GM12892 (cell line): ENCODE measurements around the gene PDSS2.
"Not testable (repeated sequence)": the region's sequence is repeated elsewhere in the genome, so short reads cannot be mapped to it uniquely, and the experiment has no call there.

Experiments used
- DNase-seq: peaks from one replicate; pipeline ENCODE4 v3.0.0; 2011; ENCODE audit not compliant: insufficient read length
- FAIRE-seq: peaks from 2 replicates; lab custom pipeline; 2011; peaks lifted over from hg19 to GRCh38; lab: Jason Lieb, UNC
- POLR2A ChIP-seq: IDR thresholded peaks from 2 replicates; pipeline ENCODE4 v1.6.1; 2011; ENCODE audit warnings: low read depth, low read length, control low read depth
- POLR2AphosphoS5 ChIP-seq: IDR thresholded peaks from 2 replicates; pipeline ENCODE4 v1.6.1; 2011; ENCODE audit warnings: low read depth, low read length, control low read depth
- TAF1 ChIP-seq: IDR thresholded peaks from 2 replicates; pipeline ENCODE4 v1.6.1; 2011; ENCODE audit warnings: low read depth, mild to moderate bottlenecking, control low read depth, low read length, borderline replicate concordance

PDSS2 gene

DNA sequence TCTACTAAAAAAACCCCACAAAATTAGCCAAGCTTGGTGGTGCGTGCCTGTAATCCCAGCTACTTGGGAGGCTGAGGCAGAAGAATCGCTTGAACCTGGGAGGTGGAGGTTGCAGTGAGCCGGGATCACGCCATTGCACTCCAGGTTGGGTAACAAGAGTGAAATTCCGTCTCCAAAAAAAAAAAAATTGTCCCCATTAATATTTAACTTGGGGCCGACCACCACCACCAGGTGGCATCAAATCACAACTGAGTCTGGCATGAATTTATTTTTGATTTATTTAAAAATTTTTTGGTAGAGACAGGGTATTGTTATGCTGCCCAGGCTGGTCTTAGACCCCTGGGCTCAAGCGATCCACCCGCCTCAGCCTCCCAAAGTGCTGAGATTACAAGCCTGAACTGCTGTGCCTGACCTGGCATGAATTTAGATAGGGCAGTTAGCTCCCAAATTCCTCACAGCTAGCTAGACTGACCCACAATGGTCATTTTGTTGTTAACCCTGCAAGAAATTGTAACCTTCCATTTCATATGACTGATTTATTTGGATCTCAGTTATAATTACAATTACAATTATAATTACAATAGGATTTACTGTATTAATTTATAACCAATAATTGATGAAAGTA is 326.9 kb downstream of the PDSS2 start:
- no peak for FAIRE-seq
- DNase-seq = no peak
- TF ChIP-seq POLR2A = no peak
- no peak for TF ChIP-seq POLR2AphosphoS5
- no peak for TF ChIP-seq TAF1

GRCh38 chr6:107129370-107129925 is 329.9 kb downstream of the PDSS2 start:
- FAIRE-seq (no peak), DNase-seq (no peak)
- TF ChIP-seq TAF1 (no peak), POLR2A (no peak), POLR2AphosphoS5 (no peak)

GRCh38 chr6:107128577-107128976 is 330.8 kb downstream of the PDSS2 start:
- FAIRE-seq (no peak), DNase-seq (no peak)
- TF ChIP-seq POLR2AphosphoS5 = no peak
- no peak for TF ChIP-seq POLR2A
- TF ChIP-seq TAF1 = no peak

DNA sequence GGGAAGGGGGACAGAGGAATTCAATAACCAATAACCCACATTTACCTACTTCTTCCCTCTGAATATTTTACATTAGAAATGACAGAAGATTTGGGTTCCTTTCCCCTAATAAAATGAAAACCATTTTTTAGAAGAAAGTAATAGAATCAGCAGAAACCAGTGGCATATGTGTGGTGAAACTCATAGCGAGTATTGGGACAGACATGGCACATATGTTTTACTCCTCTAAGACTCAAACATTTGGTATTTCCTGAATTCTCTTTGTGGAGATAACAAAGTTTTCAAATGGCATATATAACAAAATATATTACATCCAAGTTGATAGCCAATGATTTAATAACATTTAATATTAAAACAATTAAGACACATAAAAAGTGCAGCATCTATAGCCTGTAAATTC is 331.2 kb downstream of the PDSS2 start:
- DNase-seq (no peak), FAIRE-seq (no peak)
- TF ChIP-seq TAF1 = no peak
- no peak for TF ChIP-seq POLR2AphosphoS5
- TF ChIP-seq POLR2A = no peak

- FAIRE-seq (no peak), DNase-seq (no peak)
- TF ChIP-seq POLR2A (no peak), TAF1 (no peak), POLR2AphosphoS5 (no peak)
Observed at GRCh38 chr6:107125771-107126170, 333.6 kb downstream of the PDSS2 start.

- FAIRE-seq (no peak), DNase-seq (no peak)
- TF ChIP-seq TAF1 (no peak), POLR2A (no peak), POLR2AphosphoS5 (no peak)
Observed at GRCh38 chr6:107124934-107125348, 334.4 kb downstream of the PDSS2 start.

GRCh38 chr6:107123501-107123900 is 335.9 kb downstream of the PDSS2 start:
- DNase-seq (no peak), FAIRE-seq (no peak)
- TF ChIP-seq POLR2AphosphoS5 (no peak), TAF1 (no peak), POLR2A (no peak)

GRCh38 chr6:107122748-107123147 is 336.6 kb downstream of the PDSS2 start:
- DNase-seq = no peak
- TF ChIP-seq POLR2A = no peak
- TF ChIP-seq TAF1 = no peak
- TF ChIP-seq POLR2AphosphoS5 = no peak
- FAIRE-seq = no peak

DNA sequence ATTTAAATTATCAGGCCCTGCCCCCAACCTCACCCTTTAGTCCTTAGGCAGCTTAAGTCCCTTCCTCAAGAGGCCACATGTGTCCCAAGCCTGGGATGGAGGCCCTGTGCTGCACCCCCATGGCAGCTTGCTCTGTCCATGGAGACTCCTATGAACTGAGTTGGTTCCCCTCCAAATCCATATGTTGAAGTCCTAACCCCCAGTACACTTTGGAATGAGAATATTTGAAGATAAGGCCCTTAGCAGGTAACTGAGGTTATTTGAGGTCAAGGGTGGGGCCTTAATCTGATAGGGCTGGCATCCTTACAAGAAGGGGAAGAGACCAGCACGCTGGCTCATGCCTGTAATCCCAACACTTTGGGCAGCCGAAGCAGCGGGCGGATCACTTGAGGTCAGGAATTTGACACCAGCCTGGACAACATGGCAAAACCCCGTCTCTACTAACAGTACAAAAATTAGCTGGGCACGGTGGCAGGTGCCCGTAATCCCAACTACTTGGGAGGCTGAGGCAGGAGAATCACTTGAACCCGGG is 337.3 kb downstream of the PDSS2 start:
- TF ChIP-seq POLR2AphosphoS5 (no peak), TAF1 (no peak), POLR2A (no peak)
- no peak for FAIRE-seq
- DNase-seq = no peak

- DNase-seq (no peak), FAIRE-seq (no peak)
- no peak for TF ChIP-seq TAF1
- TF ChIP-seq POLR2AphosphoS5 = no peak
- no peak for TF ChIP-seq POLR2A
Observed at GRCh38 chr6:107121266-107121665, 338.1 kb downstream of the PDSS2 start.

- TF ChIP-seq TAF1 (no peak), POLR2A (no peak), POLR2AphosphoS5 (no peak)
- DNase-seq (no peak), FAIRE-seq (no peak)
Observed at GRCh38 chr6:107120404-107120803, 339.0 kb downstream of the PDSS2 start.

DNA sequence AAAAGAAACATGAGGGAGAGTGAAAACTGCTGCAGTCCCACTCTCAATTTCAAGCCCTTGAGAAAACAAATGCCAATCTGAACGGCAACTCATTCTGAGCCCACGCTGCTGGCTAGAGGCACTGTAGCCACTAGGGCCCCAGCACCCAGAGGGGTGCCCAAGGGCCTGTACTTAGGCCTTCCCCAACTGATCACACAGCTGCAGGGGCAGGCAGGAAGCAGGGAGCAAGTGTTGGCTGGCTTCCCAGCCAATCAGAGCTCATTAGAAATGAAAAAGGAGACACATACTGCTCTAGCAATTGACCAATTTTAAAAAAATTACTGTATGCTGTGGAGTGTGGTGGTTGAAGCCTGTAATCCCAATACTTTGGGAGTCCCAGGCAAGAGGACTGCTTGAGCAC is 340.4 kb downstream of the PDSS2 start:
- TF ChIP-seq POLR2A (no peak), TAF1 (no peak), POLR2AphosphoS5 (no peak)
- DNase-seq = no peak
- FAIRE-seq = no peak

- FAIRE-seq, DNase-seq: not testable (repeated sequence)
Observed at GRCh38 chr6:107118540-107118939, 340.8 kb downstream of the PDSS2 start.
